A549 (cell line): ENCODE results near the gene NGFR. TPM values are rescaled to one million over a fixed set of nuclear protein-coding genes. Genes with fewer than 3 reads are reported as not detected.

Source experiments
- ATAC-seq, 2 experiments: fragments of 200-7000 bp in 1 of 2; fragments of >200 bp in 1 of 2; cut with Nextera tagmentation in 1 of 2; cut with Tn5 transposase in 1 of 2; 3 replicates each; pipeline versions ENCODE4 v1.8.0 to v1.9.1; 2018 to 2020; ENCODE audit warnings: mild to moderate bottlenecking in 1 of 2, moderate library complexity in 1 of 2
- CTCF ChIA-PET: fragments of 300-600 bp; sonication (Branson Sonifier 250); formaldehyde crosslinking; extraction: SDS; loops from one replicate; lab custom pipeline; 2021; ENCODE audit warnings: antibody characterized with exemption, inconsistent platforms; lab: Yijun Ruan, JAX
- POLR2A ChIA-PET: fragments of 350-600 bp; formaldehyde crosslinking; extraction: SDS; loops from one replicate; lab custom pipeline; 2021; ENCODE audit warnings: antibody characterized with exemption, inconsistent platforms; lab: Yijun Ruan, JAX
- DNase-seq, 2 experiments: peaks; one replicate each; pipeline versions ENCODE4 v3.0.0 to v3.0.0-alpha.2; 2011 to 2016; ENCODE audit warnings: low read depth in 1 of 2, low spot score in 1 of 2
- FAIRE-seq: peaks from 2 replicates; lab custom pipeline; 2011; peaks lifted over from hg19 to GRCh38; lab: Jason Lieb, UNC
- H3K27ac ChIP-seq, 2 experiments: fragments of >200 bp; sonication (Bioruptor Twin); formaldehyde crosslinking; 3 replicates each; pipeline ENCODE4 v1.5.1; 2016 to 2017
- H3K4me1 ChIP-seq: fragments of >200 bp; sonication (Bioruptor Twin); formaldehyde crosslinking; 3 replicates; pipeline ENCODE4 v1.6.1; 2016
- H3K4me2 ChIP-seq: fragments of >200 bp; sonication (Bioruptor Twin); formaldehyde crosslinking; 3 replicates; pipeline ENCODE4 v1.6.1; 2016
- H3K4me3 ChIP-seq: fragments of >200 bp; sonication (Bioruptor Twin); formaldehyde crosslinking; 3 replicates; pipeline ENCODE4 v1.5.1; 2016
- H3K9me3 ChIP-seq: fragments of >200 bp; sonication (Bioruptor Twin); formaldehyde crosslinking; 3 replicates; pipeline ENCODE4 v1.6.1; 2016
- ATOH8 ChIP-seq: fragments of 250-450 bp; sonication (Bioruptor Pico); IDR thresholded peaks from 2 replicates; pipeline ENCODE4 v1.5.0; 2020; ENCODE audit warnings: low read depth, mild to moderate bottlenecking, moderate library complexity
- BHLHE40 ChIP-seq: IDR thresholded peaks from 2 replicates; pipeline ENCODE4 v1.6.1; 2012; ENCODE audit warnings: low read depth, low read length, inconsistent platforms
- CBX8 ChIP-seq: fragments of 200-600 bp; sonication (generic); IDR thresholded peaks from 2 replicates; pipeline ENCODE4 v1.6.1; 2016
- CEBPB ChIP-seq, 2 experiments: fragments of >200 bp in 1 of 2; sonication (Bioruptor Twin) in 1 of 2; formaldehyde crosslinking in 1 of 2; IDR thresholded peaks; 2 replicates each; pipeline ENCODE4 v1.6.1; 2012 to 2016
- CHD2 ChIP-seq: fragments of 150-350 bp; IDR thresholded peaks from 2 replicates; pipeline ENCODE4 v1.6.1; 2014; ENCODE audit warnings: low read length; ENCODE audit not compliant: partially characterized antibody
- EHF ChIP-seq: fragments of 250-450 bp; sonication (Bioruptor Pico); IDR thresholded peaks from 2 replicates; pipeline ENCODE4 v1.5.0; 2020; ENCODE audit warnings: mild to moderate bottlenecking
- EHMT2 ChIP-seq: fragments of 200-600 bp; sonication (generic); IDR thresholded peaks from 2 replicates; pipeline ENCODE4 v1.6.1; 2016; ENCODE audit warnings: antibody characterized with exemption, low read depth, mild to moderate bottlenecking, moderate library complexity
- FOSB ChIP-seq: fragments of 250-450 bp; sonication (Bioruptor Pico); IDR thresholded peaks from 2 replicates; pipeline ENCODE4 v1.5.0; 2020; ENCODE audit warnings: mild to moderate bottlenecking, moderate library complexity
- GATA3 ChIP-seq: IDR thresholded peaks from 2 replicates; pipeline ENCODE4 v1.6.1; 2012; ENCODE audit warnings: borderline replicate concordance
- HOXA7 ChIP-seq: fragments of 250-450 bp; sonication (Bioruptor Pico); IDR thresholded peaks from 2 replicates; pipeline ENCODE4 v1.5.0; 2020; ENCODE audit warnings: mild to moderate bottlenecking, moderate library complexity
- HOXB5 ChIP-seq: fragments of 250-450 bp; sonication (Bioruptor Pico); IDR thresholded peaks from 2 replicates; pipeline ENCODE4 v1.5.0; 2020; ENCODE audit warnings: mild to moderate bottlenecking, moderate library complexity
- JUNB ChIP-seq: fragments of >200 bp; sonication (Bioruptor Twin); formaldehyde crosslinking; IDR thresholded peaks from 2 replicates; pipeline ENCODE4 v1.6.1; 2016
- KDM1A ChIP-seq: fragments of 200-600 bp; sonication (generic); IDR thresholded peaks from 2 replicates; pipeline ENCODE4 v1.6.1; 2016; ENCODE audit warnings: low read depth, mild to moderate bottlenecking
- MAZ ChIP-seq: fragments of 150-350 bp; IDR thresholded peaks from 2 replicates; pipeline ENCODE4 v1.6.1; 2014; ENCODE audit warnings: antibody characterized with exemption, low read depth, low read length, borderline replicate concordance
- MYC ChIP-seq: IDR thresholded peaks from 2 replicates; pipeline ENCODE4 v1.6.1; 2012; ENCODE audit warnings: mild to moderate bottlenecking, inconsistent platforms, low read length, improper control_type of control experiment, borderline replicate concordance
- NPAS2 ChIP-seq: fragments of 250-450 bp; sonication (Bioruptor Pico); IDR thresholded peaks from 2 replicates; pipeline ENCODE4 v1.8.0; 2022; ENCODE audit warnings: mild to moderate bottlenecking, moderate library complexity, borderline replicate concordance
- NR3C1 ChIP-seq: fragments of >200 bp; sonication (Bioruptor Twin); formaldehyde crosslinking; IDR thresholded peaks from 3 replicates; pipeline ENCODE4 v1.6.1; 2017
- PBX3 ChIP-seq: IDR thresholded peaks from 2 replicates; pipeline ENCODE4 v1.6.1; 2012
- POLR2AphosphoS2 ChIP-seq: conservative IDR thresholded peaks from 2 replicates; pipeline ENCODE4 v1.6.1; 2012; ENCODE audit warnings: low read length, improper control_type of control experiment, inconsistent platforms
- RAD21 ChIP-seq, 2 experiments: fragments of >200 bp in 1 of 2; sonication (Bioruptor Twin) in 1 of 2; formaldehyde crosslinking in 1 of 2; IDR thresholded peaks in 1 of 2; conservative IDR thresholded peaks in 1 of 2; 2 replicates in 1 of 2; 3 replicates in 1 of 2; pipeline ENCODE4 v1.6.1; 2012 to 2018; ENCODE audit warnings: inconsistent platforms in 1 of 2
- RARB ChIP-seq: fragments of 250-450 bp; sonication (Bioruptor Pico); IDR thresholded peaks from 2 replicates; pipeline ENCODE4 v1.8.0; 2021; ENCODE audit warnings: mild to moderate bottlenecking, moderate library complexity
- SMC3 ChIP-seq: fragments of >200 bp; sonication (Bioruptor Twin); formaldehyde crosslinking; IDR thresholded peaks from 3 replicates; pipeline ENCODE4 v1.6.1; 2018; ENCODE audit warnings: inconsistent platforms
- SREBF2 ChIP-seq: fragments of 450-650 bp; IDR thresholded peaks from 2 replicates; pipeline ENCODE4 v1.6.1; 2014; ENCODE audit warnings: mild to moderate bottlenecking, moderate library complexity
- TFCP2L1 ChIP-seq: fragments of 250-450 bp; sonication (Bioruptor Pico); IDR thresholded peaks from 2 replicates; pipeline ENCODE4 v1.5.0; 2021; ENCODE audit warnings: mild to moderate bottlenecking
- ZFP36 ChIP-seq: fragments of 450-650 bp; IDR thresholded peaks from 2 replicates; pipeline ENCODE4 v1.6.1; 2014; ENCODE audit warnings: borderline replicate concordance; ENCODE audit not compliant: partially characterized antibody
- ZNF302 ChIP-seq: fragments of 250-450 bp; sonication (Bioruptor Pico); IDR thresholded peaks from 2 replicates; pipeline ENCODE4 v1.9.0; 2021; ENCODE audit warnings: inconsistent platforms, mild to moderate bottlenecking, moderate library complexity
- WGBS: methylation state at CpG from one replicate; pipeline ENCODE4 v1.1.6; 2017; ENCODE audit errors: missing lambda C conversion rate; 5-methylcytosine and 5-hydroxymethylcytosine counted together
- polyA plus RNA-seq, 4 experiments: library from polyadenylated mRNA; depleted of rRNA in 3 of 4; stranded (reverse); fragments of >200 nt; fragmentation: RNase III in 1 of 4; extraction: RNeasy Plus Mini Kit Qiagen cat#74134 plus additional on column Dnase treatment in 1 of 4; gene quantifications; 2 replicates in 3 of 4; 3 replicates in 1 of 4; pipeline ENCODE4 v1.2.3, GENCODE V29; 2011 to 2017

Gene NGFR
- polyA plus RNA-seq, 2 of the 4 experiments (the other 2 are of a cell fraction) = 0.13 to 0.18 TPM

DNA sequence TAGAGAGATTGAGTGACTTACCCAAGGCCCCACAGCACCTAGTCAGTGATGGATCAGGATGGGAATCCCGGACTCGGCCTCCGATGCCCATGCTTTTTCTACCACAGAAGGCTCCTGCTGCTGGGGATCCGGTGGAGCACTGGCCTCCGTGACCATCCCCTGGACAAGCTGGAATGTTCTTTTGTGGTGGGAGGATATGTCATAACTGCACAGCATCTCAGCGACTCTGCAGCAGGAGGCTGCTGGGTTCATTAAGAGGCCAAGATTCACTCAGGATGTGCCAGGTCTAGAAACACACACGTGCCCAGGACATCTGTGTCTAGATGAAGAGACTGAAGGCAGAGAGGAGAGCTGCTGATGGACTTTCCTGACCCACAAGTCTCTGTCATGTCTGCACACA is 34.7 kb upstream of the NGFR start (continued):
- TF ChIP-seq SREBF2 (no peak), NPAS2 (CRISPR knock-in tag) (no peak), ZFP36 (no peak), MYC (no peak), CHD2 (no peak), ATOH8 (CRISPR knock-in tag) (no peak), POLR2AphosphoS2 (no peak), PBX3 (no peak)
- TF ChIP-seq, all 56 proteins: peak for 0

DNA sequence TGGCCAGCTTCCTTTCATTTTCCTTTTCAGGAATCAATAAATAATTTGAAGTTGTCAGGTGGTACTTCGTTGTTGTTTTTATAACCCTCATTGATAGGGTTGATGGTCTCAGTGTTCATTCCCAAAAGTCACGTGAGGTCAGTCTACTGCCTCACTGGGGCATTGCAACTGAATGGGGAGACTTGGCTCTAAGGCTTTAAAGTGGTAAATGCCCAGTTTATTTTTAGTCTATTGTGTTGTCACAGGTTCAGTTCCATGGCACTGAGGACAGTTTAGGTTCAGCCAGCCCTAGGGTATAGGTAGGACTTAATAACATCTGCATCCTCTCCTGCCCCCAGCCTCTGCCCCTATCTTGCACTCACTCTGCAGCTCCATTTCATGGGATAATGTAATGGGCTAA is 33.5 kb upstream of the NGFR start:
- TF ChIP-seq CEBPB (IDR thresholded peaks at IDR 0.05) = no peak
- no peak for TF ChIP-seq TFCP2L1 (CRISPR knock-in tag)
- no peak for TF ChIP-seq SMC3
- no peak for TF ChIP-seq ZNF302 (CRISPR knock-in tag)
- no peak for TF ChIP-seq PBX3
- no peak for TF ChIP-seq JUNB
- no peak for TF ChIP-seq EHF (CRISPR knock-in tag)
- TF ChIP-seq RARB (CRISPR knock-in tag) = no peak
- TF ChIP-seq GATA3 = no peak
- no peak for TF ChIP-seq EHMT2
- TF ChIP-seq RAD21 (conservative IDR thresholded peaks at IDR 0.05 in 1 of 2, IDR thresholded peaks at IDR 0.05 in 1 of 2) = no peak
- H3K9me3 ChIP-seq = peaks cover 15% of the 10 kb centered on the region; the same call in 2 of the 3 replicates
- H3K4me3 ChIP-seq = no peak overlapping the region
- ChIA-PET CTCF (interaction anchor here (0.5 to 17.9 kb wide), 5 partner anchors 14 to 111 kb away, joined by 3 to 121 read pairs (median 5); no protein-coding TSS in a partner anchor), POLR2A (no interaction called here)
- ATAC-seq (no peak), FAIRE-seq (no peak), DNase-seq (no peak)
- H3K27ac ChIP-seq = no peak overlapping the region
- no peaks in the 10 kb centered on the region for H3K4me1 ChIP-seq
- WGBS = 3% methylated on average over 2 of the region's 2 CpGs
- H3K4me2 ChIP-seq = no peak overlapping the region

GRCh38 chr17:49464049-49464448 is 31.0 kb upstream of the NGFR start:
- Histone ChIP-seq H3K27ac (no peak overlapping the region), H3K4me1 (no peaks in the 10 kb centered on the region), H3K9me3 (peaks cover 15% of the 10 kb centered on the region; the same call in 2 of the 3 replicates), H3K4me3 (no peak overlapping the region), H3K4me2 (no peak overlapping the region)
- FAIRE-seq (no peak), DNase-seq (no peak), ATAC-seq (no peak)
- TF ChIP-seq FOSB = no peak
- no peak for TF ChIP-seq HOXA7 (CRISPR knock-in tag)
- TF ChIP-seq KDM1A = no peak
- no peak for TF ChIP-seq POLR2AphosphoS2
- TF ChIP-seq BHLHE40 = no peak
- no peak for TF ChIP-seq MAZ
- TF ChIP-seq NR3C1 = no peak
- TF ChIP-seq CBX8 = no peak
- TF ChIP-seq EHMT2 = no peak
- TF ChIP-seq CHD2 = no peak
- no peak for TF ChIP-seq HOXB5 (CRISPR knock-in tag)
- TF ChIP-seq PBX3 = no peak
- WGBS = 19% methylated on average over 2 of the region's 2 CpGs
- POLR2A ChIA-PET = no interaction called here
- CTCF ChIA-PET = interaction anchor here (1.3 to 17.9 kb wide), 8 partner anchors 11 to 534 kb away, joined by 3 to 121 read pairs (median 6); no protein-coding TSS in a partner anchor
